ENCODE data around the gene BMP6.
"Not testable (repeated sequence)": the region's sequence is repeated elsewhere in the genome, so short reads cannot be mapped to it uniquely, and the experiment has no call there.

Gene BMP6

DNA sequence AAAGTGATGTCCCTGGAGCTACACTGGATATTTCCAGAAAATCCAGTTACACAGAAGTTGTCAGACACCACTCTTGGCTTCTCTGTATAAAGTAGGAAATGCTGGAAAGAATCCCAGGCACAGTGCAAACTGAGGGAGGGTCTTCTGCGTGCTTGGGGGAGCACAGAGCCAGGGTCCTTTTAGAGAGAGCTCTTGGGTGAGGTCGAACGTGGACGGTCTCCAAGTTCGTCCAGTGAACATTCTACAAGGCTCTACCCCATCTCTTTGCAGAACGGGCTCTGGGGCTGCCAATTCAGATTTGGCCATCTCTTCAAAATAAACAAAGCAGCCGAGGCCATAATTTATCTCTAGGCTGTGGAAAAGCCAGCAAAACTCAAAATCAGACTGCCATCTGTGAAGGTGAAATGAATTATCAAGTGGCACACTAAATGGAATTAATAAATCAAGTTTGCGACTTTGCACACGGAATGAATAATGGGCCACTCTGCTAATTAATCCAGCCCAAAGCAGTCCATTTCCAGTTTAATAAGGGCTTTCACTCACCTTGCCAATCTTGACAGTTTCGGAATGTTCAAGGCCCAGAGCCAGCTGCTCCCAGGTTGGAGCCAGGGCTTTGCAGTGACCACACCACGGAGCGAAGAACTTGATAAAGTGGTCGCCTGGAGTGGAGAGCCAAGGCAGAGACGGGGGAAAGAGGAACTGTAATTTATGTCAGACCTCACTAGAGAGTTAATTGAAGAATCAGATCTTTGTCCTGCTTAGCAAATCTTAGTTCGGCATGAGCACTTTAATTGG lies 165.4 kb downstream of the BMP6 start:
- DNase-seq, result no peak

DNA sequence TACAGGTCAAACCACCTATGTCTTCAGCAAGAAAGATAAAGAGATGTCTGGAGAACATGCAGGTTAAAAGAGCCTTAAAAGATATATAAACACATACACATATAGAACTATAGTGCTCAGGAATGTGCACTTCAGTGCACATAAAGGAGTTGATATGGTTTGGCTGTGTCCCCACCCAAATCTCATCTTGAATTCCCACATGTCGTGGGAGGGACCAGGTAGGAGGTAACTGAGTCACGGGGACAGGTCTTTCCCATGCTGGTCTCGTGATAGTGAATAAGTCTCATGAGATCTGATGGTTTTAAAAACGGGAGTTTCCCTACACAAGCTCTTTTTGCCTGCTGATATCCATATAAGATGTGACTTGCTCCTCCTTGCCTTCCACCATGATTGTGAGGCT lies 166.5 kb downstream of the BMP6 start:
- DNase-seq, result not testable (repeated sequence)

DNA sequence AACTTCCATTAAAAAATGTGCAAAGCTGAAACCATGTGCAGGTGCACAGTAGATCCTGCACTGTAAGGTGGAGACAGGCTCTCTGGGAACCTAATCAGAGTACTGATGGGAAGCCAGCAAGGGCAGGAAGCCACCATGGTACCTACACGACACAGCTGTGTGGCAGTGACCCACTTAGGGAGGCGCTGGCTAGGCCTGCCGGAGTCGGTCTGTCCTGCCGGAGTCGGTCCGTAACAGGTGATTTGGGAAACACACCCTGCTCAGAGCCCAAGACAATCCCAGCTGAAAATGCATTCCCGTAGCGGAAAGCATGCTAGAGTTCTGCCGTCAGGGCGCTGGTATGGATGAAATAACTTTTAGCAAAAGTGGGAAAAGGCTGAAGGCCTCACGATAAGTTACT lies 167.4 kb downstream of the BMP6 start:
- DNase-seq, result no peak

DNA sequence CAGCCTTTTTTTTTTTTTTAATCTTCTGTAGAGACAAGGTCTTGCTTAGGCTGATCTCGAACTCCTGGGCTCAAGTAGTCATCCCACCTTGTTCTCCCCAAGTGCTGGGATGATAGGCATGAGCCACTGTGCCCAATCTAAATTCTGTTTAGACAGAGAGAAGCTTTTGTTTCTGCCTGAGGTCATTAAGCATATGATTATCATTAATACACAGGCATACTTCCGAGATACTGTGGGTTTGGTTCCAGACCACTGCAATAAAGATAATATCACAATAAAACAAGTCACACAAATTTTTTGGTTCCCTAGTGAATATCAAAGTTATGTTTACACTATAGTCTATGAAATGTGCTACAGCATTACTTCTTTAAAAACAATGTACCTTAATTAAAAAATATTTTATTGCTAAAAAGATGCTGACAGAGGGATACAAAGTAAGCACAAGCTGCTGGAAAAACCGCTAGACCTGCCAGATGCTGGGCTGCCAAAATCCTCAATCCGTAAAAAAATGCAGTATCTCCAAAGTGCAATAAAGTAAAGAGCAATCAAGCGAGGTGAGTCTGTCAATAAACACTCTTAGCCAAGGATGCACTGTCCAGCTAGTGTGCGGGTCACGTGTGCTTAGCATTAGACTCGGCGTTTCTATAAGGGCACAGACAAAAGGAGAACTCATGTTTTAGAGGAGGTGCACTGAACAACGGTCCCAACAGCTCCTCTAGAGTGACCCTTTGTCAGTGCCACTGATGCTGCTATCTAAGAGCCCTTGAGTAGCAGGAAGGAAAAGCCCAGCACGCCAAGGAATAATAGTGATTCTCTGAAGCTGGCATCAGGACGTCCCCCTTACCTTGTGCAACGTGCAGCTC lies 168.6 kb downstream of the BMP6 start:
- DNase-seq, result no peak

DNA sequence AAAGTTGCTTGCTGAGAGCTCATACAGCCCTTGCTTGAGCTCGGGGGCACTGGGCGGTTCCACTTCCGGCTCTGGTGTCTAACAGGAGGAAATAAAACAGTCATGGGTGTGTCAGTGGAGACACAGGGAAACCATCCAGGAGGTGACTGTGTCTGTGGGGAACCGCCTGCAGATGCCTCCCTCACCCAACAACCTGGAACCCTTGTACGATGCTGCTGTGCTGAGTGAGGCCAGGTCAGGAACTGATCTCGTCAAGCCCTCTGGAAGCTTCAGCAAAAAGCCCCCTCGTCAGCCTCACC lies 169.2 kb downstream of the BMP6 start:
- no peak for DNase-seq

DNA sequence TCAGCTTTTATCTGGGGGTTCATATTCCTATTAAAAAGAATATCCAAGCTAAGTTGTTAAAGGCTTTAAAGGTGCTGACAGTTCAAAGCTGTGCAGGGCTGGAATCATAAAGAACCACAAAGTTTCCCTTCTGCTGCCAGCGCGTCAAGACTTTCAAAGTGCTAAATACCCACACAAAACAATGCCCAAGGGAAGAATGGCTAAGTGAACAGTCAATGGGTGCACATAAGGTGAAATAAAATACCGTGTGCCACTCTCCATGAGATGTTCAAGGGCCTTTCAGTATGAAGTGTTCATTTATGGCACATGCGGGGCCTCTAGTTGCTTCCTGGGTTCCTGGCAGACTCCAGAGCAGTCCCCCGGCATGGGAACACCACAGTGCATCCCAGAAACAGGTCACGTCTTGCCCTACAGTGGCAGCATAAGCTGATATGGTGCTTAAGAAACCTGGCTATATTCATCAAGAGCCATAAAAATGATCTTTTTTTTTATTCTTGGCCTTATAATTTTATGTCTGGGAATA lies 170.6 kb downstream of the BMP6 start:
- no peak for DNase-seq

DNA sequence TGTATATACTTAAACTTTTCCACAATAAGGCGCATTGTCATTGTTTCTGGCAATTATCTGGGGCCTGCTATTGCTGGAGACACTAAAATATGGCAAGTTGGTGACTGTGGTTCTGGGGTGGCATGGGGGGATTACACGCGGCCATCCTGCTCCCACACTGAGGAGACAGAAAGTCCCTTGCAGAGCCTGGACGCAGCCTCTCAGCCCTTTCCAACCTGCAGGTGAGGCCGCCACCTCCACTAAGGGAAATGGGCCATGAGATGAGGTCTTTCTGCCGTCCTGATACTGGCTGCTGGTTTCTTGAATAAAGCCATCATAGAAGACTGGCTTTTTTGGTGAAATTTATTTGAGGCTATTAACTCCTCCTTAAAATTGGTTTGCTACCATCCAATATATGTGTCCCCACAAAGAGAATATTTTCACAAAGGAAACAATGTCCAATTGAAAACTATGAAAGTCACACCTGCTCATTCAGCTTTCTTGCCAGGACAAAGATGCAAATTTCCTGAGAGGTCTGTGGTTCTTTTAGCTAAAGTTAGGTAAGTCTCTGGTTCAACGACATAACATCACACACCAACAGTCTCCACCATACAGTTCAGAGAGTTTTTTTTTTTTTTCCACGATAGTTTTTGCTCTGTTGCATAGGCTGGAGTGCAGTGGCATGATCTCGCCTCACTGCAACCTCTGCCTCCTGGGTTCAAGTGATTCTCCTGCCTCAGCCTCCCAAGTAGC lies 171.7 kb downstream of the BMP6 start:
- DNase-seq, result no peak

DNA sequence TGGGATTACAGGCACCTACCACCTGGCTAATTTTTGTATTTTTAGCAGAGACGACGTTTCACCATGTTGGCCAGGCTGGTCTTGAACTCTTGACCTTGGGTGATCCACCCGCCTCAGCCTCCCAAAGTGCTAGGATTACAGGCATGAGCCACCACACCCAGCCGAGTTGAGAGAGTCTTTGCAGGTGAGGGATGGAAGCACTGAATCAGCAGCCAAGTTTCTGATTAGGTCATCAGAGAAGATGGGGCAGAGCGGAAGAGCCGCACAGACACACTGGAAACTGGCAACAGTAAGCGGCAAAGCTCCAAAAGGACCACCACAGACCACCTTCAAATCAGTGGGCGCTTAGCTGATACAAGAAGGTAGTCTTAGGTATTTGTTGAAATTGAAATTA lies 172.3 kb downstream of the BMP6 start:
- not testable (repeated sequence) for DNase-seq

DNA sequence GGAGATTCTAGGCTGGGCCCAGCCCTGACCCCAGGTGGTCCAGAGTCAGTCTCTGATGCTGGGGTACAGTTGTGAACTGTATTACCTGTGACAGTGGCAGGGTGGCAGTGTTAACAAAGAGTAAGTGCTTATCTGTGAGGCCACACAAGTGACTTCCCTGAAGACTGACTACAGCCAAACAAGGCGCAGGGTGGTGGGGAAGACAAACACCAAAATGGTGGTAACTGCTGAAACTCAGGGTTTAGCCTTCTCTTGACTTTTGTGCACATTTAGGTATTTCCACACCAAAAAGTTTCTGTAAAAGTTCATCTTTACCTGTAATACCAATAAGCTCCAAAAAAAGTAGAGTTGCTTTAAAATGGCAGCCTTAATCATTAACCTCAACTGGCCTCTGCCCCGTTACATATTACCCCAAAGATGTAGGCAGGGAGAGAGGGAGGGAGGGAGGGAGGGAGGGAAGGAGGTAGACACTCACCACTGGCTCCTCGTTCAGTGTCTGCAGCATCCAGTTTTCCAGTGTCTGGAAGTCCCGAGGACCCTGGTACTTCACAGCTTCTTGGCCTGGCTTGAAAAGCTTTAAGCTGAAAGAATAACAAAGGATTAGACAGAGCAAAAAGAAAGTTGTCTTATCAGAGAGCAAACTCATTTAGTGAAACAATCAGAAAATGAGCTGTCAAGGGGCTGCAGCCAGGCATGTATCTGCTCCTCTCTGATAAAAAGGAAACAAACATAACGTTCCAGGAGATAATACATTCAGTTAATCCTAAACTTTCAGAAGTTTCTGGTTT lies 173.4 kb downstream of the BMP6 start:
- DNase-seq, result no peak

DNA sequence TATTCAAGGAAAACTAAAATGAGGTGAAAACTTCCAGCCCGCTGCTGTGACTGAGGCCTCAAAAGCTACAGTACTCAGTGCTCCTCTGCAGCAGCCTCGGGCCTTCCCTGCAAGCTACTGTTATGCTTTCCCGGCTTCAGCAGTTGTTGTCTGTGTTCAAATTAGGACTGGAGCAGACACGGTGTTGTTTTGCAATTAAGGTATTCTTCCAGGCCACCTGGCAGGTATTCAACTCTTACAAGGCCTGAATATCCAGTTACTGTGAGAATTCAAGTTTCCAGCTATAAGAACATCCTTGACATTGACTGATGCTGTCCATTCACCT lies 174.0 kb downstream of the BMP6 start:
- DNase-seq, result no peak

DNA sequence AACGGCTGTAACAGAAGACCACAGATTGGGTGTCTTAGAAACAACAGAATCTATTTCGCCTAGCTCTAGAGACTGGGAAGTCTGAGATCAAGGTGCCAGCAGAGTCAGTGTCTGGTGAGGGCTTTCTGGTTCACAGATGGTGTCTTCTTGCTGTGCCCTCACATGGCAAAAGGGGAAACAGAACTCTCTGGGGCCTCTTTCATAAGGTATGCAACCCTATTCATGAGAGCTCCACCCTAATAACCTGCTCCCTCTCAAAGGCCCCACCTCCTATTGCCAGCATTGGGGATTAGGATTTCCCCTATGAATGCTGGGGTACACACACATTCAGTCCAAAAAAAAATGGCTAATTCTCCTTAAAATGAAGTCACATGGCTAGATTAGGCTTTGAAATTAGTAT lies 174.7 kb downstream of the BMP6 start:
- DNase-seq, result no peak

DNA sequence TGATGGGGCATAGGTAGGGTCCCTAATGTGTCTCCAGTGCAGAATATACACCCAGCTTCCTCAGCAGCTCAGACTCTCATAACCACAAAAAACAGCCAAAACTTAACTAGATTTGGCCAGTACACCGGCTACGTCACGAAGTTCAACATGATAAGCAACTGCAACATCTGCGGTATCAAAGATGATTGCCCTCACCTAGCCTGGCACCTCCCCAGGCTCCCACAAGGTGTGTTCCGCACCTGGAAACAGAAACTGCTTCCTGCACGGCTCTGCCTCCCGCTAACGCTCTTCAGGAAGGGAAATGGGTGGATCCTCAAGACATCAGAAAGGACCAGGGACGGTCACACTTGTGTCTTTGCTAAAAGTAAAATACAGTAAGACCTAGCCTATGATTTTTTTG lies 175.2 kb downstream of the BMP6 start:
- no peak for DNase-seq

DNA sequence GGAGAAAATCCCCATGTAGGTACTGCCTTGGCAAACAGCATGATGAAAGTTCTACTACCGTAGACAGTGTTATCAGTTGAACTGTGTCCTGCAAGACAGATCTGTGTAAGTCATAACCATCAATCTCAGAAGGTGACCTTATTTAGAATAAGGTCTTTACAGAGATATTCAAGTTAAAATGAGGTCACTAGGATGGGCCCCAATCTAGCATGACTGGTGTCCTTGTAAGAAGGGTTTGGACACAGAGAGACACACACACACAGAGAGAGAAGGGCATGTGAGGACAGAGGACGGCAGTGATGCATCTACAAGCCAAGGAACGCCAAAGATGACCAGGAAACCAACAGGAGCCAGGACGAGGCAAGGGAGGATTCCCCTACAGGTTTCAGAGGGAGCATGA lies 175.9 kb downstream of the BMP6 start:
- DNase-seq, result no peak

DNA sequence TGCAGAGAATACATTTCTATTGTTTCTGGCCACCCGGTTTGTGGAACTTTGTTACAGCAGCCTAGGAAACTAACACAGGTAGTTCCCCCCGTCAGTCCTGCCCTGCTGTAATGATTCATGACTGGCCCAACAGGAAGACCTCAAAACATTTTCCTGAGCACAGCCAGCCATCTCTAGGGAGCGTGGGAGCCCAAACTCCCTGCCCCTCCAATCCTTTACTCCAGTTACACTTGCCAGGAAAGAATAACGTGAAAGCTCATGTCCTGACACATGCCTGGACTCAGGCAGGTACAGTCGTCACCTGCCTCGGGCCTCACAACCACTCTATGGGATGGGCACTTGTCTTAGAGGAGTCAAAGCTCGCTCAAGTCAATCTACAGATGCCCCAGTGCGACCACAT lies 176.3 kb downstream of the BMP6 start:
- no peak for DNase-seq

DNA sequence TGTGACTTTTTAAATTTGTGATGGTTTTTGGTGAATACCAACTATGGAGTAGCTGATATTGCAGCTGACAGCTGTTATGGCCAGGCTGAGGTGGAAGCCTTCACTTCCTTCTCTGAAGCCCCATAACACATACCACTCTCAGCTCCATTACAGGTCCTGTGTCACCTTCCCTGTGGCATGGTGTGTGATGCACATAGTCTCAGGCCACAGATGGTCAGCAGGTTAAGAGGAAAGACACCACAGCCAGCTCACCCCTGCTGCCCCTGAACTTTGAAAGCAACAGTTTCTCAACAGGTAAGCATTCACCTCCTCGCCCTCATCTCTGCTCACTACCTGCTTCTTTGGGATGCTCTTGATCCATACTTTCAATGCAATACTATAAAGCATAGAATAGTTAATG lies 177.0 kb downstream of the BMP6 start:
- no peak for DNase-seq

DNA sequence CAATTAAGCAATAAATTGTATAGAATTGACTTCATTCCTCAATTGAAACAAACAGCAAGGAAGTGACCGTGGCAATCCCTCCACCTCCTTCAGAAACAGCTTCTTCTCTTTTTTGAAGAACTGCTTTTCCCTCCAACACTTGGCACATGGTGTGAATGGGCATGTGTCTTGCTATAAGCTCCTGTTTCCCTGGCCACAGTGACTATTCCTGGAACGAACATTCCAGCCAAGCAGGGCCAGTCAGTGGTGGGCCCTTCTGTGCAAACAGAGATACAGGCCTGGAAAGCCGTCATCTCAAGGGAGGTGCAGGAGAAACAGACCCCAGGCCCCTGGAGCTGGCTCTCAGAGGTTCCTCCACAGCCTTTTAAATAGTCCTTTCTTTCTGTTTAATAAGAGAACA lies 177.8 kb downstream of the BMP6 start:
- no peak for DNase-seq

DNA sequence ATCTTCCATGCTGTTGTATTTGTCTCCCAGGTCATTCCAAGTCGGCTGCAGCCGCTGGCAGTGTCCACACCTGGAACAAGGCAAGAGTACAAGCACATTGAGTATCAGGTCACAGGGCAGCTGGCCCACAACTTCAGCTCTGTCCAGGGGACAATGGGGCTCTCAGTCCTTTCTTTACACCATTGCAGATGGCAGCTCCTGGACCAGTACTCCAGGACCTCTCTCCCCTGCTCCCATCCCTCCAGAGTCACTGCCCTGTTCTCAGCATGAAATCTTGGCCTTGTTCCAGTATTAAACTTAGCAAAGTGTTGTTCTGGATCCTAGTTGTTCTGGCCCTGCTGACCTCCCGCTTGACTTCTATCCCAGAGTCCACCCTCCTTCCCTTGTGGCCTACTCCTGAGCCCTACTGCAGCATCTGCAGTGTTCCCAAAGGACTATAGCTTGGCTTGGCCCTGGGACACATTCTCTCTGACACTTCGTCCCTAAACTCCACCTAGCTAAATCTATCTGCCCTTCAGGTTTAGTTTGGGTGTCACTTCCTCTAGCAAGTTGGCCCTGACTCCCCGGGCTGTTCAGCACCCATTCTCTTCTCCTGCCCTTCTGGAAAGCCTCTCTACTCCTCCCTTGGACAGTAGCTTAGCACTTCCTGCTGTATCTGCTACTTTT lies 178.9 kb downstream of the BMP6 start:
- DNase-seq, result no peak

DNA sequence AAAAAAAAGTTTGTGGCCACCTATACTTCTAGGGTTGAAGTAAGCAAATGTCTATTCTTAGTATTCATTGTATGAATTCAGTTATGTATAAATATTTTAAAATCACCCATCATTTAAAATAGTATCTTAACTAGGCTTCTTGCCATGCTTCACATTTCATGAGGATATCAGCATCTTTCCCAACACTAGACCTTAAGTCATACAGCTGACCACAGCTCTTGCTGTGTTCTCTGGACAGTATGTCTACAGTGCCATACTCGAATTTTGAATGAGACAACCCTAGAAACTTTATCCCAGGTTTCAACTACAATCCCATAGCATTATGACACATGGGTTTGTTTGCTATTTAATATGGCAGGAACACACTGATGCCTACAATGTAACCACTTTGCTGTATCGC lies 179.5 kb downstream of the BMP6 start:
- no peak for DNase-seq

DNA sequence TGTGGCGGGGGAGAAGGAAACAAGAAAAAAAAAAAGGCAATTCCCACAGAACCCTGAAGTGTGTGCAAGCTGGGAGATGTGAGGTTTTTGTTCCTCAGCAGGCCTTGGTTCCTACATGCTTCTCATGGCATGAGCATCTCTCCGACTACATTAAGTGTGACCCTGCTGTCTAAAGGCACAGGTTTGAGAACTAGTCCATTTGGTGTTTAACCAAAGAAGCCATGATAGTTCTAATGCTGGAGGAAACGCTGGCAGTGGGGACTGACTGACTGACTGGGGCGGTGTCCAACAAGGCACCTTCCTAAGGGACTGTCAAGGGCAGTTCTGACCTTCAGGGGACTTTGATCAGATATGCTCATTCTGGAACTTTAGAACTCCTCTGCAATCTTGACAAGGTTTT lies 180.8 kb downstream of the BMP6 start:
- DNase-seq, result no peak

DNA sequence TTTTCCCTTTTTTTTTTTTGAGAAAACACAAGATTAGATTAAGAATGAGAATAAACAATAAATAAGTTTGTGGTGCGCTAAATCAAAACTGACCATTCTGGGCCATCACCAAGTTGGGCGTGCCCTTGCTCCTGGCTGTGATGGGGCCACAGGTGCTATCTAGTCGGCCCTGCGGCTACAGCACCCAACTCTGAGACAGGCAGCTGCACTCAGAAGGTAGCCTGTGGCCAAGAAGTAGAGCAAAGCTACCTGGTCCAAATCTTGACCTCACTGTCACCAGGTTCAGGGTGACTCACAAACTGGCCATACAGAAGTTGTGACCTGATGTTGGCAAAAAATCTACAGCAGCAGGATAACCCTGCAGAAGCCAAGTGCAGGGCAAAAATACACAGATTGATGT lies 181.3 kb downstream of the BMP6 start:
- DNase-seq, result no peak

DNA sequence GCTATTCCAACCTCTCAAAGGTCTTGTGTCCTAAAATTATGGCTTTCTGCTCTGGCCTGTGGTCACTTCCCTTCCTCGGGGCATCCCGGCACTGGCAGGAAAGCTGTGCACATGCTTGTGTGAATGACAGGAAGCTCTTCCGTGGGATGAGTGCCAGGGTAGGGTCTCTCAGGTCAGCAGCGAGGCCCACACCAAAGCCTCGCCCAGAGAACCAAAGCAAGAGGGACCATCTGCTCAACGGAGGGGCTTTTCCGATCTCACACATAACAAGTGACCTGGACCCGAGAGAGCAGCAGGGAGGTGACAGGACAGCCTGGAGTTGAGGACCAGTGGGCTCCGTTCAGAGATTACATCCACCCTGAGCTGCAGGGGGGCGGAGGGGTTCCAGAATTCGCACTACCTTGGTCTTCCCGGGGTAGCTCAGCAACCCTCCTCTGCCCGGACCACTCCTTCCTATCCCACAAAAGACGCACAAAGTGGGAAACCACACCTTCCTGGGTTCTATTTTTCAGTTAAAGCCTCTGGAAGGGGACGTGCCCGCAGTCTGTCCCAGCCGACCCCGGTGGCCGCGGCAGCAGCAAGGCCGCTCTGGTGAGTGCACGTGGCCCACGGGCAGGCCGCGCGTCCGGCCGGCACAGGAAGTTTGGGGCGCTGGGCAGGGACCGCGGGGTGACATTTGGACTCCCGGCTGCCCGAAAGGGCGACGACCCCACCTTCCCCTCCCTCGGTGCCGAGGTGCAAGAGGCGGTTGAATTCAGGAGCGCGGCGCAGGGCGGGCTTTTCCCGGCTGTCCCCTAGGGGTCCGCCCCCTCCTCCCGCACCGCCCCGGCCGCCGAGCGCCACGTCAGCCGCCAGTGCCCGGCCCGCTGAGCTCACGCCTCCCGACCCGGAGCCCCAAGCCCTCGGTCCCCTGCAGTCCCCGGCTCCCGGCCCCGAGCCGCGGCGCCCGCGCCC lies 183.7 kb downstream of the BMP6 start:
- DNase-seq, result no peak

Data from NCI-H1436 (cell line).